HEK293 (cell line): ENCODE results near the gene MVD.

Experiments used
- CTCF ChIA-PET: fragments of 350-600 bp; formaldehyde crosslinking; extraction: SDS; loops from one replicate; lab custom pipeline; 2021; ENCODE audit warnings: antibody characterized with exemption; lab: Yijun Ruan, JAX
- POLR2A ChIA-PET: fragments of 300-600 bp; formaldehyde crosslinking; extraction: SDS; loops from one replicate; lab custom pipeline; 2020; ENCODE audit warnings: antibody characterized with exemption, inconsistent platforms; lab: Yijun Ruan, JAX
- H3K27ac ChIP-seq: fragments of 200-500 bp; sonication (Bioruptor generic); 2 replicates; pipeline ENCODE4 v1.5.1; 2014; ENCODE audit warnings: low read depth, low read length, control low read depth, inconsistent platforms; ENCODE audit errors: extremely low read depth
- H3K36me3 ChIP-seq, 2 experiments: fragments of 200-500 bp in 1 of 2; sonication (Bioruptor generic) in 1 of 2; 1 replicate in 1 of 2; 2 replicates in 1 of 2; pipeline ENCODE4 v1.5.1; 2014 to 2017; ENCODE audit warnings: inconsistent platforms in 2 of 2, low read length in 2 of 2; ENCODE audit not compliant: control insufficient read depth in 2 of 2, insufficient read depth in 1 of 2
- H3K4me1 ChIP-seq: fragments of 200-500 bp; sonication (Bioruptor generic); 2 replicates; pipeline ENCODE4 v1.5.1; 2014; ENCODE audit warnings: mild to moderate bottlenecking, low read length, inconsistent platforms; ENCODE audit not compliant: control insufficient read depth, insufficient read depth
- H3K4me3 ChIP-seq: 2 replicates; pipeline ENCODE4 v1.5.1; 2011; ENCODE audit warnings: low read depth, mild to moderate bottlenecking, control low read depth, low read length, moderate library complexity
- H3K9me3 ChIP-seq: fragments of 200-500 bp; sonication (Bioruptor generic); 2 replicates; pipeline ENCODE4 v1.5.1; 2014; ENCODE audit warnings: low read depth, low read length, inconsistent platforms; ENCODE audit not compliant: control insufficient read depth, insufficient read depth
- GLIS2 ChIP-seq: fragments of 450-650 bp; formaldehyde crosslinking; IDR thresholded peaks from 2 replicates; pipeline ENCODE4 v1.5.1; 2016; ENCODE audit warnings: missing biosample characterization, missing genetic modification characterization
- HOXA7 ChIP-seq: sonication (generic); formaldehyde crosslinking; IDR thresholded peaks from 2 replicates; pipeline ENCODE4 v1.8.1; 2022; ENCODE audit warnings: missing genetic modification reagents, borderline replicate concordance
- IKZF3 ChIP-seq: fragments of 450-650 bp; IDR thresholded peaks from 2 replicates; pipeline ENCODE4 v1.5.0; 2018; ENCODE audit warnings: missing biosample characterization, mild to moderate bottlenecking, missing genetic modification characterization, moderate library complexity
- INSM2 ChIP-seq: fragments of 450-650 bp; formaldehyde crosslinking; IDR thresholded peaks from 2 replicates; pipeline ENCODE4 v1.5.1; 2016; ENCODE audit warnings: missing biosample characterization, missing genetic modification characterization
- KLF1 ChIP-seq: fragments of 450-650 bp; formaldehyde crosslinking; IDR thresholded peaks from 2 replicates; pipeline ENCODE4 v1.5.1; 2016; ENCODE audit warnings: missing biosample characterization, missing genetic modification characterization
- KLF9 ChIP-seq: fragments of 450-650 bp; formaldehyde crosslinking; IDR thresholded peaks from 2 replicates; pipeline ENCODE4 v1.5.1; 2016; ENCODE audit warnings: missing biosample characterization, missing genetic modification characterization, low read depth
- OSR2 ChIP-seq: fragments of 450-650 bp; formaldehyde crosslinking; IDR thresholded peaks from 2 replicates; pipeline ENCODE4 v1.5.1; 2016; ENCODE audit warnings: missing biosample characterization, missing genetic modification characterization
- PATZ1 ChIP-seq: fragments of 450-650 bp; formaldehyde crosslinking; IDR thresholded peaks from 2 replicates; pipeline ENCODE4 v1.5.1; 2016; ENCODE audit warnings: missing biosample characterization, missing genetic modification characterization
- REPIN1 ChIP-seq: fragments of 450-650 bp; formaldehyde crosslinking; IDR thresholded peaks from 2 replicates; pipeline ENCODE4 v1.5.1; 2017; ENCODE audit warnings: missing biosample characterization, missing genetic modification characterization, low read depth
- SCRT2 ChIP-seq: fragments of 450-650 bp; formaldehyde crosslinking; IDR thresholded peaks from 2 replicates; pipeline ENCODE4 v1.5.1; 2016; ENCODE audit warnings: missing biosample characterization, missing genetic modification characterization
- WT1 ChIP-seq: fragments of 450-650 bp; formaldehyde crosslinking; IDR thresholded peaks from 2 replicates; pipeline ENCODE4 v1.5.1; 2016; ENCODE audit warnings: missing biosample characterization, missing genetic modification characterization
- ZBTB17 ChIP-seq: fragments of 450-650 bp; formaldehyde crosslinking; IDR thresholded peaks from 2 replicates; pipeline ENCODE4 v1.5.1; 2016; ENCODE audit warnings: missing biosample characterization, missing genetic modification characterization
- ZEB2 ChIP-seq: fragments of 450-650 bp; formaldehyde crosslinking; IDR thresholded peaks from 2 replicates; pipeline ENCODE4 v1.5.1; 2016; ENCODE audit warnings: missing biosample characterization, missing genetic modification characterization
- ZNF10 ChIP-seq: fragments of 450-650 bp; formaldehyde crosslinking; IDR thresholded peaks from 2 replicates; pipeline ENCODE4 v1.5.1; 2017; ENCODE audit warnings: missing biosample characterization, missing genetic modification characterization
- ZNF16 ChIP-seq: fragments of 450-650 bp; formaldehyde crosslinking; IDR thresholded peaks from 2 replicates; pipeline ENCODE4 v1.5.1; 2016; ENCODE audit warnings: low read depth, missing biosample characterization, missing genetic modification characterization
- ZNF184 ChIP-seq: fragments of 450-650 bp; IDR thresholded peaks from 2 replicates; pipeline ENCODE4 v1.5.1; 2018; ENCODE audit warnings: missing biosample characterization, mild to moderate bottlenecking, missing genetic modification characterization
- ZNF19 ChIP-seq: fragments of 450-650 bp; formaldehyde crosslinking; IDR thresholded peaks from 2 replicates; pipeline ENCODE4; 2016; ENCODE audit warnings: missing biosample characterization, missing genetic modification characterization, low read depth
- ZNF2 ChIP-seq: fragments of 450-650 bp; formaldehyde crosslinking; IDR thresholded peaks from 2 replicates; pipeline ENCODE4 v1.5.1; 2016; ENCODE audit warnings: missing biosample characterization, missing genetic modification characterization
- ZNF354C ChIP-seq: fragments of 450-650 bp; formaldehyde crosslinking; IDR thresholded peaks from 2 replicates; pipeline ENCODE4 v1.5.1; 2016; ENCODE audit warnings: missing biosample characterization, missing genetic modification characterization, low read depth, borderline replicate concordance
- ZNF549 ChIP-seq: fragments of 450-650 bp; IDR thresholded peaks from 2 replicates; pipeline ENCODE4 v1.5.1; 2018; ENCODE audit warnings: missing biosample characterization, missing genetic modification characterization, mild to moderate bottlenecking, inconsistent platforms, moderate library complexity
- ZNF585B ChIP-seq: fragments of 450-650 bp; formaldehyde crosslinking; IDR thresholded peaks from 2 replicates; pipeline ENCODE4 v1.5.1; 2016; ENCODE audit warnings: missing biosample characterization, missing genetic modification characterization
- ZNF624 ChIP-seq: fragments of 450-650 bp; formaldehyde crosslinking; IDR thresholded peaks from 2 replicates; pipeline ENCODE4 v1.5.1; 2017; ENCODE audit warnings: missing biosample characterization, missing genetic modification characterization
- ZNF677 ChIP-seq: fragments of 450-650 bp; IDR thresholded peaks from 2 replicates; pipeline ENCODE4 v1.5.0; 2018; ENCODE audit warnings: missing biosample characterization, mild to moderate bottlenecking, missing genetic modification characterization, moderate library complexity
- ZNF747 ChIP-seq: fragments of 450-650 bp; formaldehyde crosslinking; IDR thresholded peaks from 2 replicates; pipeline ENCODE4 v1.5.1; 2016; ENCODE audit warnings: missing biosample characterization, missing genetic modification characterization
- ZSCAN16 ChIP-seq: fragments of 450-650 bp; formaldehyde crosslinking; IDR thresholded peaks from 2 replicates; pipeline ENCODE4 v1.5.1; 2016; ENCODE audit warnings: missing biosample characterization, missing genetic modification characterization
- TF ChIP-seq, protein P1 (sequence below): fragments of 450-650 bp; formaldehyde crosslinking; IDR thresholded peaks from 2 replicates; pipeline ENCODE4 v1.5.1; 2016; ENCODE audit warnings: missing biosample characterization, missing genetic modification characterization, borderline replicate concordance

The MVD gene

DNA sequence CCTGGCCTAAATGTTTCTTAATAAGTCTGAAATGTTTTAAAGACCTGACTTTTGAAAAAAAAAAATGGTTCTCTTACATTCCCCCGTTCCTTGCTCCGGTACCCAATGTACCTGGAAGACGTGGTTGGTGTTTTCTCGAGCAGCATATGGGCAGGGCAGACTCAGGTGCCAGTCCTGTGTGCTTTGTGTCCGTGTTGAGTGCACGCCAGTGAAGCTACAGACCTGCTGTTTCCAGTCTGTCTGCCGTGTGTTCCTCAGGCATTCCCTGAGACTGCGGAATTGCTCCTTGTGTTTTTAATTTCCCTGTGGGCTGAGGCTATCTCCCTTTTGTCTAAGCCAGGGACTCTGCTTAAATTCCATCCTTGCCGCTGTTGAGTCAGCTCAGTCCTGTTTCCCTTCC is 36.2 kb downstream of the MVD start (continued):
- TF ChIP-seq WT1 (tag by site-specific recombination) (no peak), ZNF549 (tag by site-specific recombination) (no peak), REPIN1 (no peak), ZNF585B (tag by site-specific recombination) (no peak)

GRCh38 chr16:88624977-88625576 is 37.8 kb downstream of the MVD start:
- POLR2A ChIA-PET, result no interaction called here
- Histone ChIP-seq H3K27ac (no peak overlapping the region), H3K36me3 (peaks cover 4 to 80% of the 10 kb centered on the region in 2 experiments; a peak in 2 of 3 replicates), H3K4me1 (no peaks in the 10 kb centered on the region), H3K9me3 (no peaks in the 10 kb centered on the region), H3K4me3 (no peak overlapping the region)
- CTCF ChIA-PET, result interaction anchor here (0.7 kb wide), 1 partner anchor 8 kb away, joined by 6 read pairs; no protein-coding TSS in a partner anchor
- TF ChIP-seq SCRT2 (tag by site-specific recombination), result peak; percentile 53
- peak; percentile 52; the same call in 1 of the 2 replicates for TF ChIP-seq OSR2 (tag by site-specific recombination)
- no peak for TF ChIP-seq ZNF2
- TF ChIP-seq KLF9 (tag by site-specific recombination), result peak; percentile 27; the same call in 1 of the 2 replicates

DNA sequence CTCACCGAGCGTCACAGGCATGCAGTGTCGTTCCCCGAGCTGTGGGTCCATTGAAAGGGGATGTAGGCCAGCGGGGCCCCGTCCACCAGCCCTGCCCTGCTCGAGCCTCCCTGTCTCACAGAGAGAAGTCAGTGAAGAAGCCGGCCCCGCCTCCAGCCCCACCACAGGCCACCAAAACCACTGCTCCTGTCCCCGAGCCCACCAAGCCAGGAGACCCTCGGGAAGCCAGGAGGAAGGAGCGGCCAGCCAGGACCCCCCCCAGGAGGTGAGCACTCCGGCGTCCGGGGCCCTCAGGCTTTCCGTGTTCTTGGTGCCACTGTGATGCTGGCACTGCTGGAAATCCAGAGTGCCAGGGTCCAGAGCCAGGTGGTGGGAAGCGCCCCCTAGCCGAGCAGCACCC is 38.4 kb downstream of the MVD start:
- ChIA-PET POLR2A (no interaction called here), CTCF (interaction anchor here (1.6 kb wide), 1 partner anchor 9 kb away, joined by 7 read pairs; no protein-coding TSS in a partner anchor)
- no peak overlapping the region for H3K27ac ChIP-seq
- no peak overlapping the region for H3K4me3 ChIP-seq
- H3K9me3 ChIP-seq, result no peaks in the 10 kb centered on the region
- peaks cover 4 to 80% of the 10 kb centered on the region in 2 experiments; a peak in 2 of 3 replicates for H3K36me3 ChIP-seq
- no peak for TF ChIP-seq IKZF3 (tag by site-specific recombination)
- no peak for TF ChIP-seq PATZ1 (tag by site-specific recombination)
- TF ChIP-seq INSM2 (tag by site-specific recombination), result no peak
- H3K4me1 ChIP-seq, result no peaks in the 10 kb centered on the region

DNA sequence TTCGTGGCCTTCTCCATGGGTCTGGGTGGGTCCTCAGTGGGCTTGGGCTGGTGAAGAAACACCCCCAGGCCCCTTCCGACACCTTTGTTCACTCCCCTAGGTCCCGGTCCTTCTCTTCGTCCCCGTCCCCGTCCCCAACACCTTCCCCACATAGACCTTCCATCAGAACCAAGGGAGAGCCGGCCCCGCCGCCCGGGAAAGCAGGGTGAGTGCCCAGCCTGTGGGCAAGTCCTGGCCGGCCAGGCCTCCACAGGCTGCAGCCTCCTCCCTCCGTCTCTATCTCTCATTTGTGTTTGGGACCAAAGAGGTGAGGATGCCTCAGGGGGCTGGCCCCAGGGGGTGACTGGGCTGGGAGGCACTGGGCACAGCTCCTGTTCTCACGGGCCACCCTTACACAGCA is 39.0 kb downstream of the MVD start:
- no peak overlapping the region for H3K27ac ChIP-seq
- ChIA-PET POLR2A (no interaction called here), CTCF (interaction anchor here (1.6 kb wide), 1 partner anchor 9 kb away, joined by 7 read pairs; no protein-coding TSS in a partner anchor)
- no peaks in the 10 kb centered on the region for H3K4me1 ChIP-seq
- no peaks in the 10 kb centered on the region for H3K9me3 ChIP-seq
- no peak overlapping the region for H3K4me3 ChIP-seq
- H3K36me3 ChIP-seq, result peaks cover 4 to 83% of the 10 kb centered on the region in 2 experiments; a peak in 2 of 3 replicates
- TF ChIP-seq KLF1 (tag by site-specific recombination), result no peak
- TF ChIP-seq ZNF354C, result no peak
- no peak for TF ChIP-seq ZNF585B (tag by site-specific recombination)
- no peak for TF ChIP-seq ZNF677 (tag by site-specific recombination)
- TF ChIP-seq, protein P1, sequence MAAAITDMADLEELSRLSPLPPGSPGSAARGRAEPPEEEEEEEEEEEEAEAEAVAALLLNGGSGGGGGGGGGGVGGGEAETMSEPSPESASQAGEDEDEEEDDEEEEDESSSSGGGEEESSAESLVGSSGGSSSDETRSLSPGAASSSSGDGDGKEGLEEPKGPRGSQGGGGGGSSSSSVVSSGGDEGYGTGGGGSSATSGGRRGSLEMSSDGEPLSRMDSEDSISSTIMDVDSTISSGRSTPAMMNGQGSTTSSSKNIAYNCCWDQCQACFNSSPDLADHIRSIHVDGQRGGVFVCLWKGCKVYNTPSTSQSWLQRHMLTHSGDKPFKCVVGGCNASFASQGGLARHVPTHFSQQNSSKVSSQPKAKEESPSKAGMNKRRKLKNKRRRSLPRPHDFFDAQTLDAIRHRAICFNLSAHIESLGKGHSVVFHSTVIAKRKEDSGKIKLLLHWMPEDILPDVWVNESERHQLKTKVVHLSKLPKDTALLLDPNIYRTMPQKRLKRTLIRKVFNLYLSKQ, result no peak
- no peak for TF ChIP-seq ZNF16
- TF ChIP-seq ZNF184 (tag by site-specific recombination), result no peak
- TF ChIP-seq ZNF624 (tag by site-specific recombination), result no peak
- TF ChIP-seq ZBTB17 (tag by site-specific recombination), result no peak
- no peak for TF ChIP-seq HOXA7 (CRISPR knock-in tag)
- TF ChIP-seq ZNF19 (tag by site-specific recombination), result no peak
- TF ChIP-seq ZNF747 (tag by site-specific recombination), result no peak
- no peak for TF ChIP-seq ZNF10 (tag by site-specific recombination)
- no peak for TF ChIP-seq ZSCAN16 (tag by site-specific recombination)
- TF ChIP-seq GLIS2 (tag by site-specific recombination), result no peak
- no peak for TF ChIP-seq ZEB2 (tag by site-specific recombination)
